Large intestine (tissue), 3 donors: ENCODE results near the gene IL23A. TPM values are rescaled to one million over a fixed set of nuclear protein-coding genes. Genes with fewer than 3 reads are reported as not detected.
A peak's percentile ranks its signal among the peaks of the same experiment; 100 is the strongest.
"Not testable (repeated sequence)": the region's sequence is repeated elsewhere in the genome, so short reads cannot be mapped to it uniquely, and the experiment has no call there.

ENCODE experiments used
- DNase-seq, 2 donors: peaks; one replicate each; pipeline versions ENCODE4 v3.0.0 to v3.0.0-alpha.2; 2013
- H3K27ac ChIP-seq: one replicate; pipeline ENCODE4 v1.5.1; 2013; ENCODE audit warnings: low read length
- H3K27me3 ChIP-seq: 2 replicates; pipeline ENCODE4 v1.6.1; 2013; ENCODE audit warnings: low read length; ENCODE audit not compliant: control insufficient read depth, insufficient read depth
- H3K36me3 ChIP-seq: 2 replicates; pipeline ENCODE4 v1.6.1; 2013; ENCODE audit warnings: low read length; ENCODE audit not compliant: control insufficient read depth, insufficient read depth
- H3K4me1 ChIP-seq: one replicate; pipeline ENCODE4 v1.6.1; 2013; ENCODE audit warnings: low read length; ENCODE audit not compliant: control insufficient read depth, insufficient read depth
- H3K4me3 ChIP-seq: one replicate; pipeline ENCODE4 v1.5.1; 2013; ENCODE audit warnings: low read length
- H3K9me3 ChIP-seq: one replicate; pipeline ENCODE4 v1.6.1; 2013; ENCODE audit warnings: mild to moderate bottlenecking, low read depth, low read length, moderate library complexity; ENCODE audit not compliant: control insufficient read depth
- WGBS: methylation state at CpG from one replicate; pipeline ENCODE4 v1.1.5; 2013; ENCODE audit warnings: low lambda C conversion rate; ENCODE audit not compliant: insufficient coverage; 5-methylcytosine and 5-hydroxymethylcytosine counted together
- polyA plus RNA-seq: library from polyadenylated mRNA; unstranded; fragments of 120-200 nt; gene quantifications from one replicate; pipeline ENCODE4 v1.2.1, GENCODE V29; 2013

The IL23A gene
- polyA plus RNA-seq, 1 donor: 0.75 TPM

- WGBS: 100% methylated on average over 3 of the region's 8 CpGs
- Histone ChIP-seq H3K36me3 (peaks cover 50% of the 10 kb centered on the region), H3K4me1 (peaks cover 18% of the 10 kb centered on the region), H3K27me3 (no peaks in the 10 kb centered on the region), H3K27ac (no peak overlapping the region), H3K4me3 (no peak overlapping the region), H3K9me3 (no peaks in the 10 kb centered on the region)
- no peak for DNase-seq
These were observed 33.7 kb upstream of the IL23A start for GRCh38 chr12:56304872-56305590.

- WGBS: no CpG with 5 or more reads among the region's 7 CpGs
- no peaks in the 10 kb centered on the region for H3K27me3 ChIP-seq
- H3K36me3 ChIP-seq: peaks cover 64% of the 10 kb centered on the region
- peaks cover 3% of the 10 kb centered on the region for H3K4me1 ChIP-seq
- no peak overlapping the region for H3K27ac ChIP-seq
- H3K4me3 ChIP-seq: no peak overlapping the region
- DNase-seq: no peak
- no peaks in the 10 kb centered on the region for H3K9me3 ChIP-seq
These were observed 31.3 kb upstream of the IL23A start for GRCh38 chr12:56307221-56307965.

- Histone ChIP-seq H3K4me3 (no peak overlapping the region), H3K27me3 (no peaks in the 10 kb centered on the region), H3K36me3 (peaks cover 57% of the 10 kb centered on the region), H3K4me1 (no peaks in the 10 kb centered on the region), H3K27ac (no peak overlapping the region), H3K9me3 (no peaks in the 10 kb centered on the region)
- no CpG with 5 or more reads among the region's 3 CpGs for WGBS
- no peak for DNase-seq
These were observed 30.0 kb upstream of the IL23A start for GRCh38 chr12:56308714-56309113.

DNA sequence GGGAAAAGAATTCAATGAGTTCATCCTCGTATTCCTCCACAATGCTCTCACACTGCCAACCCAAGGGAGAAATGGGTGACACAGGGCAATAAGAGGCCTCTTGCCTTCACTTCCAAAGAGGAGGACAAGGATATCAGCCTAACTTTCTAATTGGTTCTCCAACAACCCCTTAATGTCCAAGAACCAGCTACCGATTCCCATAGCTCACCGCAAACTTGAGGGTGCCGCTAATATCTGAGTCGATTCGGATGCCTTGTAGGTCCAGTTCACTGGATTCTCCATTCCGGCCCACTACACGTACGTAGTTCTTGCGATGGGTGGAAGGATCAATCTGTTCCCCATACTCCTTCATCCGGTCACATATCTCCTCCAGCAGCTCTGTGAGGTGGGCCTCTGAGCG is 27.7 kb upstream of the IL23A start:
- Histone ChIP-seq H3K36me3 (peaks cover 54% of the 10 kb centered on the region), H3K27ac (no peak overlapping the region), H3K4me3 (no peak overlapping the region), H3K4me1 (peaks cover 5% of the 10 kb centered on the region), H3K9me3 (no peaks in the 10 kb centered on the region), H3K27me3 (no peaks in the 10 kb centered on the region)
- DNase-seq: no peak
- 100% methylated on average over 2 of the region's 12 CpGs for WGBS

DNA sequence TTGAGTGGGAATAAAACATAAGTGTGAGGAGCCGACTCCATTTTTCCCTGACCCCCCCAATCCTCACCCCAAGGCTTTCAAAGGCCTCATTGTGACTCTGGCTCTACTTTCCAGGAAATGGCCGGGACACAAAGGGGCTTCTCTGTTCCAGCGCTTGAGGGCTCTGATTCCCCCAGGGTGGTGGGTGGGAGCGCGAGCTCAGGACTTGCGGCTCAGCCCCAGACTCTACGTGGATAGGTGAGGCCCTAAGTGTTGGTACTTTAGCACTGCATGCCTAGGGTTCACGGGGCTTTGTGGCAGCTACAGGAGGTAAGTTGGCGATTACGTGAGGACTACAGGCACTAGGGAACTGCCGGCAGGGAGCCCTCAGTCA is 23.4 kb upstream of the IL23A start:
- DNase-seq: peak in 1 of 2 donors; percentile 69
- peak overlapping the region; percentile 93 for H3K4me3 ChIP-seq
- no peaks in the 10 kb centered on the region for H3K27me3 ChIP-seq
- peaks cover 5% of the 10 kb centered on the region for H3K4me1 ChIP-seq
- no peaks in the 10 kb centered on the region for H3K9me3 ChIP-seq
- no CpG with 5 or more reads among the region's 11 CpGs for WGBS
- peaks cover 42% of the 10 kb centered on the region for H3K36me3 ChIP-seq
- peak overlapping the region; percentile 96 for H3K27ac ChIP-seq

GRCh38 chr12:56315622-56316473 is 22.8 kb upstream of the IL23A start, which contains the start of gene CNPY2:
CNPY2 (minus strand) TSS chr12:56315988; CDS start chr12:56315217, 771 bp downstream.
- Histone ChIP-seq H3K27ac (peak within 1 kb of the TSS; percentile 96), H3K27me3 (no peaks in the 10 kb centered on the region), H3K36me3 (peaks cover 36% of the 10 kb centered on the region), H3K4me3 (peak within 1 kb of the TSS; percentile 93), H3K4me1 (peaks cover 5% of the 10 kb centered on the region), H3K9me3 (no peaks in the 10 kb centered on the region)
- DNase-seq: peak; percentile 96 to 98
- WGBS: no CpG with 5 or more reads among the region's 62 CpGs

DNA sequence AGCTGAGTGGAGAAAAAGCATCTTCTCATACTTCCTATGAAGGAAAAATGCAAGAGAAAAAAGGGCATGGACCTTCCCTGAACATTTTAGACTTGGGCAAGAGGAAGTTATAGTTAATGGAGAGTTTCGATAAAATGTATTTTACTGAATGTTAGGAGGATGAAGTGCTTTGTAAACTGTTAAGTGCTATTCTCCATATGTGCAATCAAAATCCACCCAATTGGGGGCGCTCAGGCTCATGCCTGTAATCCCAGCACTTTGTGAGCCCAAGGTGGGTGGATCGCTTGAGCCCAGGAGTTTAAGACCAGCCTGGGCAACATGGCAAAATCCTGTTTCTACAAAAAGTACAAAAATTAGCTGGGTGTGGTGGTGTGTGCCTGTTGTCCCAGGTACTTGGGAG is 21.0 kb upstream of the IL23A start:
- peaks cover 39% of the 10 kb centered on the region for H3K36me3 ChIP-seq
- no peak overlapping the region for H3K4me3 ChIP-seq

GRCh38 chr12:56321027-56321426 is 17.7 kb upstream of the IL23A start:
- no peaks in the 10 kb centered on the region for H3K4me1 ChIP-seq
- no peak overlapping the region for H3K4me3 ChIP-seq
- H3K9me3 ChIP-seq: no peaks in the 10 kb centered on the region
- no CpG with 5 or more reads among the region's 2 CpGs for WGBS
- no peaks in the 10 kb centered on the region for H3K27me3 ChIP-seq
- H3K36me3 ChIP-seq: peaks cover 63% of the 10 kb centered on the region
- H3K27ac ChIP-seq: no peak overlapping the region
- DNase-seq: no peak

More for the DNA sequence above, 21.0 kb upstream of the IL23A start:
- no peak for DNase-seq
- Histone ChIP-seq H3K27me3 (no peaks in the 10 kb centered on the region), H3K9me3 (no peaks in the 10 kb centered on the region), H3K4me1 (peaks cover 5% of the 10 kb centered on the region), H3K27ac (no peak overlapping the region)
- no CpG with 5 or more reads among the region's 3 CpGs for WGBS

DNA sequence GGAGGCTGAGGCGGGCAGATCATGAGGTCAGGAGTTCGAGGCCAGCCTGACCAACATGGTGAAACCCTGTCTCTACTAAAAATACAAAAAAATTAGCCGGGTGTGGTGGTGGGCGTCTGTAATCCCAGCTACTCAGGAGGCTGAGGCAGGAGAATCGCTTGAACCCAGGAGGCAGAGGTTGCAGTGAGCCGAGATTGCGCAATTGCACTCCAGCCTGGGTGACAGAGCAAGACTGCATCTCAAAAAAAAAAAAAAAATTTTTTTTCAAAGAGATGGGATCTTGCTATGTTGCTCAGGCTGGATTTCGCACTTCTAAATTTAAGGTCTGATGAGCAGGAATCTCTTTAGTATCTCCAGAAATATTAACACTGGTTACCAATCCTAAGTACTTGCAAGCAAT is 17.1 kb upstream of the IL23A start:
- H3K27me3 ChIP-seq, H3K4me1 ChIP-seq, H3K27ac ChIP-seq, H3K9me3 ChIP-seq, DNase-seq, H3K4me3 ChIP-seq: not testable (repeated sequence)
- 100% methylated on average over 2 of the region's 8 CpGs for WGBS
- H3K36me3 ChIP-seq: peaks cover 69% of the 10 kb centered on the region

GRCh38 chr12:56324206-56324605 is 14.5 kb upstream of the IL23A start:
- Histone ChIP-seq H3K27ac (no peak overlapping the region), H3K4me1 (no peaks in the 10 kb centered on the region), H3K36me3 (peaks cover 75% of the 10 kb centered on the region), H3K4me3 (no peak overlapping the region), H3K27me3 (no peaks in the 10 kb centered on the region), H3K9me3 (no peaks in the 10 kb centered on the region)
- DNase-seq: no peak
- WGBS: no CpG with 5 or more reads among the region's 6 CpGs
